Measurements from ENCODE around the gene ANXA10. TPM values are rescaled to one million over a fixed set of nuclear protein-coding genes. Genes with fewer than 3 reads are reported as not detected.

ANXA10 gene
- total RNA-seq, 2 donors from 2014 or later = 4.3 TPM; not detected in 1

GRCh38 chr4:168188754-168189153, 96.4 kb downstream of the ANXA10 start:
- Histone ChIP-seq H3K27ac (no peak overlapping the region), H3K9me3 (no peaks in the 10 kb centered on the region), H3K36me3 (no peaks in the 10 kb centered on the region), H3K27me3 (replicated peaks; ENCODE audit: insufficient read depth) (no peaks in the 10 kb centered on the region), H3K4me3 (no peak overlapping the region), H3K4me1 (ENCODE audit: control insufficient read depth in 1 of 2, low read depth in 2 of 2) (no peaks in the 10 kb centered on the region)
- no peak for ATAC-seq (ENCODE audit: insufficient number of reproducible peaks, low FRiP score, low read depth)
- no peak for TF ChIP-seq CTCF (IDR thresholded peaks at IDR 0.05)
- no peak for DNase-seq (ENCODE audit: low spot score)

- no peaks in the 10 kb centered on the region for H3K27me3 ChIP-seq (replicated peaks; ENCODE audit: insufficient read depth)
- no peak for TF ChIP-seq CTCF (IDR thresholded peaks at IDR 0.05)
- H3K36me3 ChIP-seq = no peaks in the 10 kb centered on the region
- no peaks in the 10 kb centered on the region for H3K9me3 ChIP-seq
- no peak overlapping the region for H3K27ac ChIP-seq
- ATAC-seq (ENCODE audit: insufficient number of reproducible peaks, low FRiP score, low read depth) (no peak), DNase-seq (ENCODE audit: low spot score) (no peak)
- H3K4me3 ChIP-seq = no peak overlapping the region
- H3K4me1 ChIP-seq (ENCODE audit: control insufficient read depth in 1 of 2, low read depth in 2 of 2) = no peaks in the 10 kb centered on the region
Observed at GRCh38 chr4:168197926-168198325, 105.6 kb downstream of the ANXA10 start.

GRCh38 chr4:168199260-168199957, 107.1 kb downstream of the ANXA10 start:
- no peak overlapping the region for H3K27ac ChIP-seq
- ATAC-seq (ENCODE audit: insufficient number of reproducible peaks, low FRiP score, low read depth) (no peak), DNase-seq (ENCODE audit: low spot score) (no peak)
- no peaks in the 10 kb centered on the region for H3K4me1 ChIP-seq (ENCODE audit: control insufficient read depth in 1 of 2, low read depth in 2 of 2)
- peaks cover 11% of the 10 kb centered on the region for H3K9me3 ChIP-seq
- TF ChIP-seq CTCF (IDR thresholded peaks at IDR 0.05) = no peak
- H3K4me3 ChIP-seq = no peak overlapping the region
- H3K36me3 ChIP-seq = no peaks in the 10 kb centered on the region
- no peaks in the 10 kb centered on the region for H3K27me3 ChIP-seq (replicated peaks; ENCODE audit: insufficient read depth)

GRCh38 chr4:168200685-168201084, 108.3 kb downstream of the ANXA10 start:
- no peak for DNase-seq (ENCODE audit: low spot score)
- Histone ChIP-seq H3K27ac (no peak overlapping the region), H3K4me1 (ENCODE audit: control insufficient read depth in 1 of 2, low read depth in 2 of 2) (no peaks in the 10 kb centered on the region), H3K27me3 (replicated peaks; ENCODE audit: insufficient read depth) (no peaks in the 10 kb centered on the region), H3K4me3 (no peak overlapping the region), H3K36me3 (no peaks in the 10 kb centered on the region), H3K9me3 (peaks cover 11% of the 10 kb centered on the region)
- ATAC-seq (ENCODE audit: insufficient number of reproducible peaks, low FRiP score, low read depth) = no peak
- no peak for TF ChIP-seq CTCF (IDR thresholded peaks at IDR 0.05)

- Histone ChIP-seq H3K36me3 (no peaks in the 10 kb centered on the region), H3K9me3 (peaks cover 11% of the 10 kb centered on the region), H3K27ac (no peak overlapping the region), H3K4me3 (no peak overlapping the region), H3K27me3 (replicated peaks; ENCODE audit: insufficient read depth) (no peaks in the 10 kb centered on the region), H3K4me1 (ENCODE audit: control insufficient read depth in 1 of 2, low read depth in 2 of 2) (no peaks in the 10 kb centered on the region)
- no peak for TF ChIP-seq CTCF (IDR thresholded peaks at IDR 0.05)
- ATAC-seq (ENCODE audit: insufficient number of reproducible peaks, low FRiP score, low read depth) (no peak), DNase-seq (ENCODE audit: low spot score) (no peak)
Observed at GRCh38 chr4:168203233-168203911, 111.0 kb downstream of the ANXA10 start.

Measured in thoracic aorta (tissue), 2 donors.